GM12878 (cell line): ENCODE measurements around the gene KERA. TPM values are rescaled to one million over a fixed set of nuclear protein-coding genes. Genes with fewer than 3 reads are reported as not detected.

ENCODE experiments used
- HDAC2 ChIP-seq: fragments of 200-600 bp; sonication (generic); IDR thresholded peaks from 2 replicates; pipeline ENCODE4 v1.6.1; 2017
- KLF5 ChIP-seq: fragments of 450-650 bp; IDR thresholded peaks from 2 replicates; pipeline ENCODE4 v1.6.1; 2014; ENCODE audit warnings: mild to moderate bottlenecking; ENCODE audit not compliant: partially characterized antibody
- MEF2A ChIP-seq: IDR thresholded peaks from 2 replicates; pipeline ENCODE4 v1.6.1; 2011; ENCODE audit warnings: low read depth, mild to moderate bottlenecking, low read length, moderate library complexity; ENCODE audit not compliant: insufficient read depth
- NFYB ChIP-seq: IDR thresholded peaks from 2 replicates; pipeline ENCODE4 v1.6.1; 2011; ENCODE audit warnings: low read depth, mild to moderate bottlenecking, low read length, improper control_type of control experiment, moderate library complexity; ENCODE audit not compliant: insufficient read depth
- SPI1 ChIP-seq: IDR thresholded peaks from 2 replicates; pipeline ENCODE4 v1.6.1; 2011; ENCODE audit warnings: low read depth, mild to moderate bottlenecking, low read length, moderate library complexity, borderline replicate concordance; ENCODE audit not compliant: insufficient read depth
- polyA plus RNA-seq, 11 experiments: library from polyadenylated mRNA; depleted of rRNA in 4 of 11; unstranded in 6 of 11; stranded (reverse) in 5 of 11; fragments of >200 nt; fragmentation: Nextera tagmentation in 4 of 11; fragmentation: Illumina TruSeq in 1 of 11; extraction: Ambion mirVana in 4 of 11; extraction: Trizol in 1 of 11; gene quantifications; 1 replicate in 1 of 11; 2 replicates in 10 of 11; pipeline versions ENCODE4 v1.2.1 to v1.2.3, GENCODE V29; 2011 to 2016; ENCODE audit warnings: inconsistent platforms in 2 of 11, missing spikeins in 2 of 11, low read depth in 1 of 11
- total RNA-seq, 4 experiments: library from RNA; depleted of rRNA in 3 of 4; stranded (reverse); fragments of >200 nt in 3 of 4; fragmentation: Illumina TruSeq in 1 of 4; extraction: Trizol in 1 of 4; gene quantifications; 2 replicates each; pipeline versions ENCODE4 v1.2.1 to v1.2.3, GENCODE V29; 2013 to 2021
- TF ChIP-seq, protein P1 (sequence below): fragments of 450-650 bp; IDR thresholded peaks from 2 replicates; pipeline ENCODE4 v1.6.1; 2017; ENCODE audit warnings: mild to moderate bottlenecking, moderate library complexity
- TF ChIP-seq, protein P2 (sequence below): fragments of 450-650 bp; formaldehyde crosslinking; IDR thresholded peaks from 2 replicates; pipeline ENCODE4 v1.4.0; 2020; ENCODE audit warnings: mild to moderate bottlenecking, moderate library complexity
- TF ChIP-seq, protein P3 (sequence below): IDR thresholded peaks from 2 replicates; pipeline ENCODE4 v1.6.1; 2012; ENCODE audit warnings: low read depth, low read length, improper control_type of control experiment
- TF ChIP-seq, protein P4 (sequence below): fragments of 450-650 bp; formaldehyde crosslinking; IDR thresholded peaks from 2 replicates; pipeline ENCODE4 v1.4.0; 2022; ENCODE audit warnings: mild to moderate bottlenecking, moderate library complexity

KERA gene
- total and polyA plus RNA-seq, 10 of the 15 experiments (the other 5 are each of a cell fraction or from before 2014, with no cell fraction given), result not detected

DNA sequence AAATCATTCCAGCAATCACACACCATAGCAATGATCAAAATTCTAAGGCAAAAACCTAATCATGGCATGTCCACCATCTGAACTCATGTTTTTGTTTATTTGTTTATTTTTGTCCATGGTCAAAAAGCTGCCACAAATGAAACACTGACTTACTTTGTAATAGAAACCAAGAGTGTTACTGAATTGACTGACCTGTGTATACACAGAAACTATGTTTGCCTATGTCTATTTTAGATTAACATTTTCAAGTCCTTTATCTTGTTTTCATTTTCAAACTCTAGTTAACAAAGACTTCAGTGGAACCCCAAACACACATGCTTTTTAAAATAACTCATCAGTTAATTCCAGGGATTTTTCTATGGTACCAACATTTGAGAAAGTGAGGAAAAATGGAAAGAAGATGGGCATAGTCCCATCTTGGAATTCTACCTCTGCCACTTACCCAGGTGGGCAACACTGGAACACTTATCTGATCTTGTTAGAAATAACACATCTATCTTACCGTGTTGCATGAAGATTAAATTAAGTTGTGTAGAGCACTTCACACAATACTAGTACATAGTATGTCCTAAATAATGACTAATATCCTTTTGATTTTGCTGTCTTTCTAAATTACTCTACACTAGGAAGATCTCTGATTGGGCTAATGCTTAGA lies 47.1 kb upstream of the KERA start (continued):
- TF ChIP-seq, protein P1, sequence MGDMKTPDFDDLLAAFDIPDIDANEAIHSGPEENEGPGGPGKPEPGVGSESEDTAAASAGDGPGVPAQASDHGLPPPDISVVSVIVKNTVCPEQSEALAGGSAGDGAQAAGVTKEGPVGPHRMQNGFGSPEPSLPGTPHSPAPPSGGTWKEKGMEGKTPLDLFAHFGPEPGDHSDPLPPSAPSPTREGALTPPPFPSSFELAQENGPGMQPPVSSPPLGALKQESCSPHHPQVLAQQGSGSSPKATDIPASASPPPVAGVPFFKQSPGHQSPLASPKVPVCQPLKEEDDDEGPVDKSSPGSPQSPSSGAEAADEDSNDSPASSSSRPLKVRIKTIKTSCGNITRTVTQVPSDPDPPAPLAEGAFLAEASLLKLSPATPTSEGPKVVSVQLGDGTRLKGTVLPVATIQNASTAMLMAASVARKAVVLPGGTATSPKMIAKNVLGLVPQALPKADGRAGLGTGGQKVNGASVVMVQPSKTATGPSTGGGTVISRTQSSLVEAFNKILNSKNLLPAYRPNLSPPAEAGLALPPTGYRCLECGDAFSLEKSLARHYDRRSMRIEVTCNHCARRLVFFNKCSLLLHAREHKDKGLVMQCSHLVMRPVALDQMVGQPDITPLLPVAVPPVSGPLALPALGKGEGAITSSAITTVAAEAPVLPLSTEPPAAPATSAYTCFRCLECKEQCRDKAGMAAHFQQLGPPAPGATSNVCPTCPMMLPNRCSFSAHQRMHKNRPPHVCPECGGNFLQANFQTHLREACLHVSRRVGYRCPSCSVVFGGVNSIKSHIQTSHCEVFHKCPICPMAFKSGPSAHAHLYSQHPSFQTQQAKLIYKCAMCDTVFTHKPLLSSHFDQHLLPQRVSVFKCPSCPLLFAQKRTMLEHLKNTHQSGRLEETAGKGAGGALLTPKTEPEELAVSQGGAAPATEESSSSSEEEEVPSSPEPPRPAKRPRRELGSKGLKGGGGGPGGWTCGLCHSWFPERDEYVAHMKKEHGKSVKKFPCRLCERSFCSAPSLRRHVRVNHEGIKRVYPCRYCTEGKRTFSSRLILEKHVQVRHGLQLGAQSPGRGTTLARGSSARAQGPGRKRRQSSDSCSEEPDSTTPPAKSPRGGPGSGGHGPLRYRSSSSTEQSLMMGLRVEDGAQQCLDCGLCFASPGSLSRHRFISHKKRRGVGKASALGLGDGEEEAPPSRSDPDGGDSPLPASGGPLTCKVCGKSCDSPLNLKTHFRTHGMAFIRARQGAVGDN, result no peak
- TF ChIP-seq SPI1, result no peak
- TF ChIP-seq, protein P2, sequence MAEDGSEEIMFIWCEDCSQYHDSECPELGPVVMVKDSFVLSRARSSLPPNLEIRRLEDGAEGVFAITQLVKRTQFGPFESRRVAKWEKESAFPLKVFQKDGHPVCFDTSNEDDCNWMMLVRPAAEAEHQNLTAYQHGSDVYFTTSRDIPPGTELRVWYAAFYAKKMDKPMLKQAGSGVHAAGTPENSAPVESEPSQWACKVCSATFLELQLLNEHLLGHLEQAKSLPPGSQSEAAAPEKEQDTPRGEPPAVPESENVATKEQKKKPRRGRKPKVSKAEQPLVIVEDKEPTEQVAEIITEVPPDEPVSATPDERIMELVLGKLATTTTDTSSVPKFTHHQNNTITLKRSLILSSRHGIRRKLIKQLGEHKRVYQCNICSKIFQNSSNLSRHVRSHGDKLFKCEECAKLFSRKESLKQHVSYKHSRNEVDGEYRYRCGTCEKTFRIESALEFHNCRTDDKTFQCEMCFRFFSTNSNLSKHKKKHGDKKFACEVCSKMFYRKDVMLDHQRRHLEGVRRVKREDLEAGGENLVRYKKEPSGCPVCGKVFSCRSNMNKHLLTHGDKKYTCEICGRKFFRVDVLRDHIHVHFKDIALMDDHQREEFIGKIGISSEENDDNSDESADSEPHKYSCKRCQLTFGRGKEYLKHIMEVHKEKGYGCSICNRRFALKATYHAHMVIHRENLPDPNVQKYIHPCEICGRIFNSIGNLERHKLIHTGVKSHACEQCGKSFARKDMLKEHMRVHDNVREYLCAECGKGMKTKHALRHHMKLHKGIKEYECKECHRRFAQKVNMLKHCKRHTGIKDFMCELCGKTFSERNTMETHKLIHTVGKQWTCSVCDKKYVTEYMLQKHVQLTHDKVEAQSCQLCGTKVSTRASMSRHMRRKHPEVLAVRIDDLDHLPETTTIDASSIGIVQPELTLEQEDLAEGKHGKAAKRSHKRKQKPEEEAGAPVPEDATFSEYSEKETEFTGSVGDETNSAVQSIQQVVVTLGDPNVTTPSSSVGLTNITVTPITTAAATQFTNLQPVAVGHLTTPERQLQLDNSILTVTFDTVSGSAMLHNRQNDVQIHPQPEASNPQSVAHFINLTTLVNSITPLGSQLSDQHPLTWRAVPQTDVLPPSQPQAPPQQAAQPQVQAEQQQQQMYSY, result no peak
- no peak for TF ChIP-seq NFYB
- TF ChIP-seq, protein P3, sequence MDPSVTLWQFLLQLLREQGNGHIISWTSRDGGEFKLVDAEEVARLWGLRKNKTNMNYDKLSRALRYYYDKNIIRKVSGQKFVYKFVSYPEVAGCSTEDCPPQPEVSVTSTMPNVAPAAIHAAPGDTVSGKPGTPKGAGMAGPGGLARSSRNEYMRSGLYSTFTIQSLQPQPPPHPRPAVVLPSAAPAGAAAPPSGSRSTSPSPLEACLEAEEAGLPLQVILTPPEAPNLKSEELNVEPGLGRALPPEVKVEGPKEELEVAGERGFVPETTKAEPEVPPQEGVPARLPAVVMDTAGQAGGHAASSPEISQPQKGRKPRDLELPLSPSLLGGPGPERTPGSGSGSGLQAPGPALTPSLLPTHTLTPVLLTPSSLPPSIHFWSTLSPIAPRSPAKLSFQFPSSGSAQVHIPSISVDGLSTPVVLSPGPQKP, result no peak
- TF ChIP-seq, protein P4, sequence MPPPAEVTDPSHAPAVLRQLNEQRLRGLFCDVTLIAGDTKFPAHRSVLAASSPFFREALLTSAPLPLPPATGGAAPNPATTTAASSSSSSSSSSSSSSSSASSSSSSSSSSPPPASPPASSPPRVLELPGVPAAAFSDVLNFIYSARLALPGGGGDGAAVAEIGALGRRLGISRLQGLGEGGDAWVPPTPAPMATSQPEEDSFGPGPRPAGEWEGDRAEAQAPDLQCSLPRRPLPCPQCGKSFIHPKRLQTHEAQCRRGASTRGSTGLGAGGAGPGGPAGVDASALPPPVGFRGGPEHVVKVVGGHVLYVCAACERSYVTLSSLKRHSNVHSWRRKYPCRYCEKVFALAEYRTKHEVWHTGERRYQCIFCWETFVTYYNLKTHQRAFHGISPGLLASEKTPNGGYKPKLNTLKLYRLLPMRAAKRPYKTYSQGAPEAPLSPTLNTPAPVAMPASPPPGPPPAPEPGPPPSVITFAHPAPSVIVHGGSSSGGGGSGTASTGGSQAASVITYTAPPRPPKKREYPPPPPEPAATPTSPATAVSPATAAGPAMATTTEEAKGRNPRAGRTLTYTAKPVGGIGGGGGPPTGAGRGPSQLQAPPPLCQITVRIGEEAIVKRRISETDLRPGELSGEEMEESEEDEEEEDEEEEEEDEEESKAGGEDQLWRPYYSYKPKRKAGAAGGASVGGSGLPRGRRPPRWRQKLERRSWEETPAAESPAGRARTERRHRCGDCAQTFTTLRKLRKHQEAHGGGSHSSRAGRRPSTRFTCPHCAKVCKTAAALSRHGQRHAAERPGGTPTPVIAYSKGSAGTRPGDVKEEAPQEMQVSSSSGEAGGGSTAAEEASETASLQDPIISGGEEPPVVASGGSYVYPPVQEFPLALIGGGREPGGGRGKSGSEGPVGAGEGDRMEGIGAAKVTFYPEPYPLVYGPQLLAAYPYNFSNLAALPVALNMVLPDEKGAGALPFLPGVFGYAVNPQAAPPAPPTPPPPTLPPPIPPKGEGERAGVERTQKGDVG (CRISPR knock-in tag), result no peak
- TF ChIP-seq HDAC2, result no peak
- TF ChIP-seq KLF5, result no peak
- TF ChIP-seq MEF2A, result no peak
